Ishikawa (cell line): ENCODE results near the gene BRS3.

Experiments used
- CREB1 ChIP-seq: IDR thresholded peaks from 2 replicates; pipeline ENCODE4 v1.6.1; 2012; ENCODE audit warnings: low read depth
- EGR1 ChIP-seq: IDR thresholded peaks from 2 replicates; pipeline ENCODE4 v1.6.1; 2012
- EP300 ChIP-seq: IDR thresholded peaks from 2 replicates; pipeline ENCODE4 v1.6.1; 2012; ENCODE audit warnings: borderline replicate concordance
- TEAD4 ChIP-seq: IDR thresholded peaks from 2 replicates; pipeline ENCODE4 v1.6.1; 2012
- YY1 ChIP-seq: IDR thresholded peaks from 2 replicates; pipeline ENCODE4 v1.6.1; 2012; ENCODE audit warnings: low read depth
- TF ChIP-seq, protein P1 (sequence below): IDR thresholded peaks from 2 replicates; pipeline ENCODE4 v1.6.1; 2012; ENCODE audit warnings: low read depth, mild to moderate bottlenecking
- TF ChIP-seq, protein P2 (sequence below): IDR thresholded peaks from 2 replicates; pipeline ENCODE4 v1.6.1; 2012

DNA sequence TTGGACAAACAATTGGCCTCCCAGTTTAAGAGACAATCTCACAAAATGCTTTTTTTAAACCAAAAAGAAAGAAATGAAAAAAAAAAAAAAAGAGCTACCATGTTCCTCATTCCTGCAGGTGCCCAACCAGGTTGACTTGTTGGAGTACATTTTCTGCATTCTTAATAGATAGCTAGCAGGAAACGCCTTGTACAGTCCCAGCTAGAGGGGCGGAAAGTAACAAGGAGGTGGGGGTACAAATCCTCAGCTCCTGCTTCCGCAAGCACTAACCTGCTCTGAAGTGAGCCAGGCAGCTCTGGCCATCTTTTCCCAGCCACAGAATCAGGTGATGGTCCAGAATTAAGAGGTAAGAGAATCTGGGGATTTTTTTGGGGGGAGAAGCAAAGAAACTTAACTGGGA is 44.2 kb downstream of the BRS3 start, which contains the start of gene VGLL1:
- TF ChIP-seq, protein P1, sequence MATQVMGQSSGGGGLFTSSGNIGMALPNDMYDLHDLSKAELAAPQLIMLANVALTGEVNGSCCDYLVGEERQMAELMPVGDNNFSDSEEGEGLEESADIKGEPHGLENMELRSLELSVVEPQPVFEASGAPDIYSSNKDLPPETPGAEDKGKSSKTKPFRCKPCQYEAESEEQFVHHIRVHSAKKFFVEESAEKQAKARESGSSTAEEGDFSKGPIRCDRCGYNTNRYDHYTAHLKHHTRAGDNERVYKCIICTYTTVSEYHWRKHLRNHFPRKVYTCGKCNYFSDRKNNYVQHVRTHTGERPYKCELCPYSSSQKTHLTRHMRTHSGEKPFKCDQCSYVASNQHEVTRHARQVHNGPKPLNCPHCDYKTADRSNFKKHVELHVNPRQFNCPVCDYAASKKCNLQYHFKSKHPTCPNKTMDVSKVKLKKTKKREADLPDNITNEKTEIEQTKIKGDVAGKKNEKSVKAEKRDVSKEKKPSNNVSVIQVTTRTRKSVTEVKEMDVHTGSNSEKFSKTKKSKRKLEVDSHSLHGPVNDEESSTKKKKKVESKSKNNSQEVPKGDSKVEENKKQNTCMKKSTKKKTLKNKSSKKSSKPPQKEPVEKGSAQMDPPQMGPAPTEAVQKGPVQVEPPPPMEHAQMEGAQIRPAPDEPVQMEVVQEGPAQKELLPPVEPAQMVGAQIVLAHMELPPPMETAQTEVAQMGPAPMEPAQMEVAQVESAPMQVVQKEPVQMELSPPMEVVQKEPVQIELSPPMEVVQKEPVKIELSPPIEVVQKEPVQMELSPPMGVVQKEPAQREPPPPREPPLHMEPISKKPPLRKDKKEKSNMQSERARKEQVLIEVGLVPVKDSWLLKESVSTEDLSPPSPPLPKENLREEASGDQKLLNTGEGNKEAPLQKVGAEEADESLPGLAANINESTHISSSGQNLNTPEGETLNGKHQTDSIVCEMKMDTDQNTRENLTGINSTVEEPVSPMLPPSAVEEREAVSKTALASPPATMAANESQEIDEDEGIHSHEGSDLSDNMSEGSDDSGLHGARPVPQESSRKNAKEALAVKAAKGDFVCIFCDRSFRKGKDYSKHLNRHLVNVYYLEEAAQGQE = no peak
- no peak for TF ChIP-seq YY1
- TF ChIP-seq CREB1 = no peak
- 0 out of 2 replicates have a peak, but pooled peaks have one; percentile 14 for TF ChIP-seq TEAD4
- TF ChIP-seq EGR1 = no peak
- TF ChIP-seq, protein P2, sequence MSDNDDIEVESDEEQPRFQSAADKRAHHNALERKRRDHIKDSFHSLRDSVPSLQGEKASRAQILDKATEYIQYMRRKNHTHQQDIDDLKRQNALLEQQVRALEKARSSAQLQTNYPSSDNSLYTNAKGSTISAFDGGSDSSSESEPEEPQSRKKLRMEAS = no peak
- no peak for TF ChIP-seq EP300
